Fibroblast of lung (primary cell): ENCODE results near the gene IL19. TPM values are rescaled to one million over a fixed set of nuclear protein-coding genes. Genes with fewer than 3 reads are reported as not detected.

ENCODE experiments used
- DNase-seq, 2 donors: peaks; one replicate each; pipeline versions ENCODE4 v3.0.0 to v3.0.0-alpha.2; 2010; ENCODE audit warnings: low read depth in 2 of 2
- H2AFZ ChIP-seq: 2 replicates; pipeline ENCODE4 v1.5.1; 2012; ENCODE audit warnings: low read length, control low read depth, inconsistent platforms
- H3K27ac ChIP-seq: 2 replicates; pipeline ENCODE4 v1.5.1; 2011; ENCODE audit warnings: low read length, control low read depth; ENCODE audit not compliant: insufficient read depth
- H3K27me3 ChIP-seq: 2 replicates; pipeline ENCODE4 v1.5.1; 2011; ENCODE audit warnings: mild to moderate bottlenecking, low read length; ENCODE audit not compliant: control insufficient read depth, insufficient read depth
- H3K36me3 ChIP-seq: 2 replicates; pipeline ENCODE4 v1.5.1; 2011; ENCODE audit warnings: low read length; ENCODE audit not compliant: control insufficient read depth, insufficient read depth
- H3K4me1 ChIP-seq: 2 replicates; pipeline ENCODE4 v1.5.1; 2011; ENCODE audit warnings: low read length; ENCODE audit not compliant: control insufficient read depth, insufficient read depth; ENCODE audit errors: extremely low read depth
- H3K4me2 ChIP-seq: 2 replicates; pipeline ENCODE4 v1.5.1; 2011; ENCODE audit warnings: low read length, control low read depth; ENCODE audit not compliant: insufficient read depth; ENCODE audit errors: extremely low read depth
- H3K4me3 ChIP-seq, 4 experiments: fragments of 200-600 bp in 1 of 4; sonication (generic) in 1 of 4; replicated peaks in 1 of 4; 2 replicates each; pipeline ENCODE4 v1.5.1; 2011 to 2016; ENCODE audit warnings: low read length in 4 of 4, low read depth in 3 of 4, mild to moderate bottlenecking in 3 of 4, control low read depth in 2 of 4, inconsistent platforms in 1 of 4, mixed read lengths in 1 of 4; ENCODE audit not compliant: insufficient read depth in 1 of 4; ENCODE audit errors: control extremely low read depth in 1 of 4
- H3K79me2 ChIP-seq: 2 replicates; pipeline ENCODE4 v1.5.1; 2012; ENCODE audit warnings: mild to moderate bottlenecking, low read length, inconsistent platforms; ENCODE audit not compliant: control insufficient read depth, insufficient read depth
- H3K9ac ChIP-seq: 2 replicates; pipeline ENCODE4 v1.5.1; 2011; ENCODE audit warnings: mild to moderate bottlenecking, low read length, control low read depth; ENCODE audit not compliant: insufficient read depth
- H3K9me3 ChIP-seq: 2 replicates; pipeline ENCODE4 v1.5.1; 2012; ENCODE audit warnings: low read depth, low read length; ENCODE audit not compliant: control insufficient read depth, insufficient read depth
- H4K20me1 ChIP-seq: 2 replicates; pipeline ENCODE4 v1.5.1; 2011; ENCODE audit warnings: low read length; ENCODE audit not compliant: control insufficient read depth, insufficient read depth; ENCODE audit errors: extremely low read depth
- CTCF ChIP-seq, 2 donors: IDR thresholded peaks in 1 of 2; conservative IDR thresholded peaks in 1 of 2; 1 replicate in 1 of 2; 2 replicates in 1 of 2; pipeline ENCODE4 v1.5.1; 2011 to 2012; ENCODE audit warnings: low read length in 2 of 2, control low read depth in 1 of 2, inconsistent platforms in 1 of 2, low read depth in 1 of 2, mild to moderate bottlenecking in 1 of 2
- EZH2 ChIP-seq: IDR thresholded peaks from 2 replicates; pipeline ENCODE4 v1.5.1; 2012; ENCODE audit warnings: low read length, control low read depth, mild to moderate bottlenecking; ENCODE audit errors: missing control alignments
- polyA plus RNA-seq, 2 donors: library from polyadenylated mRNA; depleted of rRNA in 1 of 2; stranded (reverse) in 1 of 2; unstranded in 1 of 2; fragments of >200 nt; gene quantifications; 2 replicates each; pipeline ENCODE4 v1.2.1, GENCODE V29; 2011 to 2012; ENCODE audit warnings: missing spikeins in 1 of 2
- total RNA-seq: library from RNA; depleted of rRNA; stranded (reverse); fragments of >200 nt; gene quantifications from 2 replicates; pipeline ENCODE4 v1.2.1, GENCODE V29; 2014

The IL19 gene
- total and polyA plus RNA-seq, 2 donors (not counting 1 experiment from before 2014, with no cell fraction given) = not detected

DNA sequence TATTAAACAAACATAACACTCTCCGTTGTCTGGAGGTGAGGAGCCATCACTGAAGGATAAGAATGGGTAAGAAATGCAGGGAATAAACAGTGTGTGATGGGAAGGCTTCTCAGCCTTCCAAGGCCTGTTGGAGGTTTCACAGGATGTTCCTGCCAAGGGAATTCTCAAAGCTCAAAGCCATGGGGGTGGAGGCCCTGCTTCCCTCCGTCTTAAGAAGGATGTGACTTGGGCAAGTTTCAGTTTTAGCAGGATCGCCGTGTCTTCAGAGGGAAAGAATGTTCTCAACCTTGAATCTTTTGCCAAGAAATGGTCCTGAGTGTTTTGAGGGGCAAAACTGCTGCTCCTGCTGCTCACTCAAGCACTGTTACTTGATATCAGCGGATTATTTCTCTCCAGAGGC lies 53.2 kb downstream of the IL19 start:
- Histone ChIP-seq H3K4me1 (peaks cover 6% of the 10 kb centered on the region), H3K9me3 (no peaks in the 10 kb centered on the region), H3K27ac (no peak overlapping the region), H2AFZ (peak overlapping the region; percentile 52), H3K27me3 (no peaks in the 10 kb centered on the region), H3K4me2 (peak overlapping the region; percentile 54), H4K20me1 (no peaks in the 10 kb centered on the region), H3K36me3 (no peaks in the 10 kb centered on the region), H3K79me2 (no peaks in the 10 kb centered on the region), H3K9ac (no peak overlapping the region), H3K4me3 (no peak overlapping the region)
- peak; percentile 26 to 36 for DNase-seq
- TF ChIP-seq EZH2 = no peak
- no peak for TF ChIP-seq CTCF (conservative IDR thresholded peaks at IDR 0.05 in 1 of 2, IDR thresholded peaks at IDR 0.05 in 1 of 2; ENCODE audit: low read depth in 1 of 2, low read length in 2 of 2)

DNA sequence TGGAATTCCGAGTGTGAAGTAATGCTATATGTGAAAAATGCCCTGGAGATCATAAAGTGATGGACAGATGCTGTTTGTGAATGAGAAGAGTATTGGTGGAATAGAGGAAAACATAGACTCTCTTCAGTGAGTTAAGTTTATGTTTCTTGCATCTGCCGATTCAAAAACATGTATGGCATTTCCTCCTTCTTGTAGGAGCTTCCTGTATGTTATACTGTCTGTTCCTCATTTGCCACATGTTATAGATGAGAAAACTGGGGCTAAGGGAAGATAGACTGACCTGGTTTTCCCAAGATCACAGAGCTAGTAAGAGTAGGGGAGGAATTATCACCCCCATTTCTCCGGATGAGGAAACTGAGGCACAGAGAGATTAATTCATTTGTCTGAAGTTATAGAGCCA lies 53.8 kb downstream of the IL19 start:
- TF ChIP-seq EZH2 = no peak
- TF ChIP-seq CTCF (conservative IDR thresholded peaks at IDR 0.05 in 1 of 2, IDR thresholded peaks at IDR 0.05 in 1 of 2; ENCODE audit: low read depth in 1 of 2, low read length in 2 of 2) = no peak
- no peak overlapping the region for H3K27ac ChIP-seq
- no peaks in the 10 kb centered on the region for H3K27me3 ChIP-seq
- H2AFZ ChIP-seq = peak overlapping the region; percentile 52
- H4K20me1 ChIP-seq = no peaks in the 10 kb centered on the region
- H3K9me3 ChIP-seq = no peaks in the 10 kb centered on the region
- H3K4me1 ChIP-seq = peaks cover 6% of the 10 kb centered on the region
- H3K9ac ChIP-seq = no peak overlapping the region
- peak in 1 of 2 donors; percentile 16 for DNase-seq
- no peak overlapping the region for H3K4me2 ChIP-seq
- H3K36me3 ChIP-seq = no peaks in the 10 kb centered on the region
- no peak overlapping the region for H3K4me3 ChIP-seq
- no peaks in the 10 kb centered on the region for H3K79me2 ChIP-seq

- Histone ChIP-seq H3K79me2 (no peaks in the 10 kb centered on the region), H2AFZ (no peak overlapping the region), H3K9ac (no peak overlapping the region), H3K4me3 (no peak overlapping the region), H3K9me3 (no peaks in the 10 kb centered on the region), H4K20me1 (no peaks in the 10 kb centered on the region), H3K27me3 (no peaks in the 10 kb centered on the region), H3K27ac (no peak overlapping the region), H3K4me1 (peaks cover 6% of the 10 kb centered on the region), H3K36me3 (no peaks in the 10 kb centered on the region), H3K4me2 (no peak overlapping the region)
- peak; percentile 34 to 71 for DNase-seq
- TF ChIP-seq EZH2 (no peak), CTCF (conservative IDR thresholded peaks at IDR 0.05 in 1 of 2, IDR thresholded peaks at IDR 0.05 in 1 of 2; ENCODE audit: low read depth in 1 of 2, low read length in 2 of 2) (no peak)
Observed at GRCh38 chr1:206826394-206826793, 55.8 kb downstream of the IL19 start.
